Stimulated activated CD4-positive, alpha-beta T cell treated with anti-CD3 and anti-CD28 coated beads, Interleukin-4, amount 100 ng/mL, for 48 hours (primary cell): ENCODE data around the gene BRIP1.
"Not testable (repeated sequence)": the region's sequence is repeated elsewhere in the genome, so short reads cannot be mapped to it uniquely, and the experiment has no call there.

Experiments
- DNase-seq, 2 donors: peaks; one replicate each; pipeline ENCODE4 v3.0.0-alpha.2; 2020; ENCODE audit warnings: low read depth in 2 of 2

The BRIP1 gene

GRCh38 chr17:61699694-61700093 lies 163.6 kb downstream of the BRIP1 start:
- DNase-seq = no peak

DNA sequence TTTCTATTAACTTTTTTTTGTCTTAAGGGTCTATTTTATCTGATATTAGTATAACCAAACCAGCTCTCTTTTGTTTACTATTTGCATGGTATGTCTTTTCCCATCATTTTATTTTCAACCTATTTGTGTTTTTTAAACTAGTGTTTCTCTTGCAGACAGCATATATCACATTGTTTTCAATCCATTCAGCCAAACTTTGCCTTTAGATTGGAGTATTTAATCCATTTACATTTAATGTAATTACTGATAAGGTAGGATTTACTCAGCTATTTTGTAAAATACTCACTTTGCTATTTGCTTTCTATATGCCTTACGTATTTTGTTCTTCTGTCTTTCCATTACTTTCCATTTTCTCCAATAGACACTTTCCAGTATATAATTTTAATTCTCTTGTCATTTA lies 164.3 kb downstream of the BRIP1 start:
- no peak for DNase-seq

GRCh38 chr17:61698244-61698643 lies 165.1 kb downstream of the BRIP1 start:
- no peak for DNase-seq

- DNase-seq = no peak
Observed at GRCh38 chr17:61695779-61696337, 167.5 kb downstream of the BRIP1 start.

GRCh38 chr17:61694095-61694494 lies 169.2 kb downstream of the BRIP1 start:
- no peak for DNase-seq

DNA sequence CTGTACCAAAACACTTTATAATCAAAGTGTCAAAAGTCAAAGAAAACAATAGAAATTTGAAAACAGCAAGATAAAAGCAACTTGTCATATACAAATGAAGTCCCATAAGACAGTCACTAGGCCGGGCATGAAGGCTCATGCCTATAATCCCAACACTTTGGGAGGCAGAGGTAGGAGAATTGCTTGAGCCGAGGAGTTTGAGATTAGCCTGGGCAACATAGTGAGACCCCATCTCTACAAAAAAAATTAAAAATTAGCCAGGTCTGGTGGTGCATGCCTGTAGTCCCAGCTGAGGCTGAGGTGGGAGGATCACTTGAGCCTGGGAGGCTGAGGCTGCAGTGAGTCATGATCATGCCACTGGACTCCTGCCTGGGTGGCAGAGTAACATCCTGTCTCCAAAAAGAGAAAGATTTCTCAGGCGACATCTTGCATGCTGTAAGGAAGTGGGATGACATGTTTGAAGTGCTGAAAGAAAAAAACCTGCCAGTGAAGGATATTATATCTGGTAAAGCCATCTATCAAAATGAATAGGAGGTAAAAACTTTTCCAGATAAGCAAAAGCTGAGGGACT lies 173.6 kb downstream of the BRIP1 start:
- no peak for DNase-seq

DNA sequence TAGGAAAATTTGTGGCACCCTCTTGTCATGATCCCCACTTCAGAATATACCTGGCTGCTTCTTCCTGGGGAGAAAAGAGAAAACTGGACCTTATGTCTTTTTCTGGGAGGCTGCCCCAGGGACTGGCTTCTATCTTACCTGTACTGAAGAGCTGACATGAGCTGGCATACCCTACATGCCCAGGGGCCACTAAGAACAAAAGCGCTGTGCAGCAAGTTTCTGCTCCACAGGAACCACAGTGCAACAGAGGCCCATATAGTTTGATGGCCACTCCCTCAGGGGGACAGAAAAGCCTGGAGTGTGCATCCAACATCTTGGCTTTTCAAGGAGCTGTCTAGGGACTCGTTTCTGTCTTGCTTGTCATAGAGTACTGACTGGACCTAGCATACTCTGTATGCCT lies 175.6 kb downstream of the BRIP1 start:
- no peak for DNase-seq

DNA sequence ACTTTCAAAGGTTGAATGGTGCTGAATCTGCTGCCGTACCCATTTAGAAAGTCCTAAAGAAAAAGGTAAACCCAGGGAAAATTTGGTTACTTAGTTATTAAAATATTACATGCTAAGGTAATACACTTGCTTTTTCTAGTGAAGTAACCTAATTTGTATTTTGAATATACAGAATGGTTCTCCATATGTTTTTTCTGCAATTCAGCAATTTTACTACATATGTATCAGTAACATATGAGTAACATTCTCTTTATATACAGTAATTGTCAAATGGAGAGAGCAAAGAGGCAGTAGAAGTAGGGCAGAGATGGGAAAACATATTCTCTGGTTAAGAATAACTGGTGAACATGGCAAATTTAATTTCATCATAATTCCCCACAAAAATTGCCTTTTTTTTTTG lies 177.2 kb downstream of the BRIP1 start:
- DNase-seq = no peak

GRCh38 chr17:61684818-61685217 lies 178.5 kb downstream of the BRIP1 start:
- no peak for DNase-seq

DNA sequence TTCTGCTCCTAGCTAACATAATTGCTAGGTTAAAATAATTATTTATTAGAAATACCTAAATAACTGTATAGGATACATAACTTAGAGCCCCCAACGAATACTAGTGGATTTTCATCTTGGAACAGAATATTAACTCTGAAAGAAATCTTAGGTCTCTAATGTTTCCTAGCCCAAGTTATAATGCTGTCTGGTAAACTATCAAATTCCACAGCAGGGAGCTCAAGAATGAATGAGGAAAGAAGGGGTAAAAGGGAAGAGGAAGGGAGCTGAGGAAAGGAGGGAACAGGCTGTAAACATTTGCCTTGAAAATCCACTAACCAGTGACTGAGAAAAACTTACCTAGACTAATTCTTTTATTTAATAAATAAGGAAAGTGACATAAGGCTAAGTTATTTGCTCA lies 179.2 kb downstream of the BRIP1 start:
- no peak for DNase-seq

DNA sequence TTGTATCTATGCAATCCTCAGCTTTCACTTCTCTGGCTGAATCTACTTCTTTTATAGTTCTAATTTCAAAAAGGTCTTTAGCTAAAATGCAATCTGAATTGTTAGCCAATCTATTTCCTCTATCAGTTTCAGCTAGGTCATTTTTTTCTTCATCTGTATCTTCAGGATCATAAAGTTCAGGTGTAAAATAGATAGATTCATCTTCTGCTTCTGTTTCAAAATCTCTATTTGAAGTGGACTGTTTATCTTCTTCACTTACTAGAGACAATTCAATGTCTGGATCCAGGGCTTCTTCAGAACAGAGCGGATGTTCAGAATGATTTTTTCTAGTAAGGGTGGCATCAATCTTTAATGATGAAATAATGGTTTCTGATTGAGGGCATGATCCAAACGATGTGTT lies 179.9 kb downstream of the BRIP1 start:
- no peak for DNase-seq

GRCh38 chr17:61680921-61681320 lies 182.4 kb downstream of the BRIP1 start:
- DNase-seq = no peak

DNA sequence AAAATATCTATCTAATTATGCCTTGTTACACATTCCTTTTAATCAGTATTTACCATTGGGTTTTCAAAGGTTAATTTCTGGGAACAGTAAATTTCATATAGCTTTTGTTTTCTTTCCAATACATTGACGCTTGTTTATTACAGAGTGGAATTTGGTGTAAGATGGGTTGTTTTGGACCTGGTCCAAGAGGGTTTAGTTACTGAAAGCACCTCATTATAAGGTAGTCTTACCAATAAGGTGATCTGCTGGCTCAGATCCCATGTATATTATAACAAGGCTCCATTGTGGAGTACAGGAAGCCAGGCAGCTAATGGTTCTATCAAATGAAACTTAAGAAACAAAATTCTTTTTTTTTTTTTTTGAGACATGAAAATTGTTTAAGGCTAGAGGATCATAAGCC lies 185.0 kb downstream of the BRIP1 start:
- DNase-seq = no peak

DNA sequence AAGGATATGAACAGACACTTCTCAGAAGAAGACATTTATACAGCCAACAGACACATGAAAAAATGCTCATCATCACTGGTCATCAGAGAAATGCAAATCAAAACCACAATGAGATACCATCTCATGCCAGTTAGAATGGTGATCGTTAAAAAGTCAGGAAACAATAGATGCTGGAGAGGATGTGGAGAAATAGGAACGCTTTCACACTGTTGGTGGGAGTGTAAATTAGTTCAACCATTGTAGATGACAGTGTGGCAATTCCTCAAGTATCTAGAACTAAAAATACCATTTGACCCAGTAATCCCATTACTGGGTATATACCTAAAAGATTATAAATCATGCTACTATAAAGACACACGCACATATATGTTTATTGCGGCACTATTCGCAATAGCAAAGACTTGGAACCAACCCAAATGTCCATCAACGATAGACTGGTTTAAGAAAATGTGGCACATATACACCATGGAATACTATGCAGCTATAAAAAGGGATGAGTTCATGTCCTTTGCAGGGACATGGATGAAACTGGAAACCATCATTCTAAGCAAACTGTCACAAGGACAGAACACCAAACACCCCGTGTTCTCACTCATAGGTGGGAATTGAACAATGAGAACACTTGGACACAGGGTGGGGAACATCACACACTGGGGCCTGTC lies 186.0 kb downstream of the BRIP1 start:
- not testable (repeated sequence) for DNase-seq

DNA sequence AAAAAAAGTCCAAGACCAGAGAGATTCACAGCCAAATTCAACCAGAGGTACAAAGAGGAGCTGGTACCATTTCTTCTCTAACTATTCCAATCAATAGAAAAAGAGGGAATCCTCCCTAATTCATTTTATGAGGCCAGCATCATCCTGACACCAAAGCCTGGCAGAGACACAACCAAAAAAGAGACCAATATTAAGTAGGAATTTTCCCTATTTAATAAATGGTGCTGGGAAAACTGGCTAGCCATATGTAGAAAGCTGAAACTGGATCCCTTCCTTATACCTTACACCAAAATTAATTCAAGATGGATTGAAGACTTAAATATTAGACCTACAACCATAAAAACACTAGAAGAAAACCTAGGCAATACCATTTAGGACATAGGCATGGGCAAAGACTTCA lies 186.8 kb downstream of the BRIP1 start:
- DNase-seq = not testable (repeated sequence)

- not testable (repeated sequence) for DNase-seq
Observed at GRCh38 chr17:61674609-61675008, 188.7 kb downstream of the BRIP1 start.

DNA sequence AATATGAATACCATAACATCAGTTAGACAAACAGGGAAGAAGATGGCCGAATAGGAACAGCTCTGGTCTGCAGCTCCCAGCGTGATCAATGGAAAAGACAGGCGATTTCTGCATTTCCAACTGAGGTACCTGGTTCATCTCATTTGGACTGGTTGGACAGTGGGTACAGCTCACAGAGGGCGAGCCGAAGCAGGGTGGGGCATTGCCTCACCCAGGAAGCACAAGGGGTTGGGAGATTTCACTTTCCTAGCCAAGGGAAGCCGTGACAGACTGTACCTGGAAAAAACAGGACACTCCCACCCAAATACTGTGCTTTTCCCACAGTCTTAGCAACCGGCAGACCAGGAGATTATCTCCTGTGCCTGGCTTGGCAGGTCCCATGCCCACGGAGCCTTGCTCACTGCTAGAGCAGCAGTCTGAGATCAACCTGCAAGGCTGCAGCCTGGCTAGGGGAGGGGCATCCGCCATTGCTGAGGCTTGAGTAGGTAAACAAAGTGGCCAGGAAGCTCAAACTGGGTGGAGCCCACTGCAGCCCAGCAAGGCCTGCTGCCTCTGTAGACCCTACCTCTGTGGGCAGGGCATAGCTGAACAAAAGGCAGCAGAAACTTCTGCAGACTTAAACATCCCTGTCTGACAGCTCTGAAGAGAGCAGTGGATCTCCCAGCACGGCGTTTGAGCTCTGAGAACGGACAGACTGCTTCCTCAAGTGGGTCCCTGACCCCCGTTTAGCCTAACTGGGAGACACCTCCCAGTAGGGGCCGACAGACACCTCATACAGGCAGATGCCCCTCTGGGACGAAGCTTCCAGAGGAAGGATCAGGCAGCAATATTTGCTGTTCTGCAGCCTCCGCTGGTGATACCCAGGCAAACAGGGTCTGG lies 190.1 kb downstream of the BRIP1 start:
- not testable (repeated sequence) for DNase-seq

DNA sequence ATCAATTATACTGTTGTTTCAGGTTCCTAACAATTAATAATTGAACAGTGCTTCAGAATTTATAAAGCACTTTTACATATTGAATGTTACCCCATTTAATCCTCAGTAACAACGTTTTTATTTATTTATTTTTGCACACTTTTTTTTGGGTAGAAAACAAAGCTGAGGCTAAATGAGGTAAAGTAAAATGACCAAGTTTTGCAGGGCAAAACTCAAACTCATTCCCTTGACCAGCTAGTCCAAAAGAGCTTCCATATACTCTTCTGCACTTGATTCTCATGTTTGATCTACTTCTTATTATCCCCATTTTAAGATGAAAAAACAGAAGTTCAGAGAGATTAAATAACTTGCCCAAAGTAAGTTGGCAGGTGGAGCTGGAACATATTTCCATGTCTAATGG lies 191.2 kb downstream of the BRIP1 start:
- DNase-seq = no peak

GRCh38 chr17:61670691-61671090 lies 192.6 kb downstream of the BRIP1 start:
- DNase-seq = no peak

DNA sequence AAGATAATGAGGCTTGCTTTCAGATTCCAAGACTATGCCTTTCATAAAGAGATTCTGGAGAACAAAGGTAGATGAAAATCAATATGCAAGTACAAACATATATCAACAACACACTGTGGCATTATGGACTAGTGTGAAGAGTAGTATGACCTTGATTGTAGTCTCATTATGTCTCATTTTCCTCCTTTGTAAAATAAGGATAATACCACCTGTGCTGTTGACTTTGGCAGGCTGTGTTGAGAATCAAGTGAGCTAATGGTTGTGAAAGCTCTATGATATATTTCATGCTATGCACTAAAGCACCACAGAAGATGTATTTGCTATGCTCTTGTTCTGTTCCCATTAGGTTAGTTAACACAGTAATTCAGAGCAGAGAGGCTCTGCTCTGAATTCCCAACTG lies 193.8 kb downstream of the BRIP1 start:
- DNase-seq = no peak

- DNase-seq = no peak
Observed at GRCh38 chr17:61668486-61668885, 194.8 kb downstream of the BRIP1 start.

- DNase-seq = not testable (repeated sequence)
Observed at GRCh38 chr17:61666406-61667088, 196.8 kb downstream of the BRIP1 start.
